NCI-H2227 (cell line): ENCODE data around the gene NACC1.

Experiments used
- DNase-seq: peaks from one replicate; lab custom pipeline; 2025; ENCODE audit not compliant: unreplicated experiment; lab: John Stamatoyannopoulos, UW

The NACC1 gene

GRCh38 chr19:13117772-13118423 lies at the start of gene NACC1:
Gene NACC1 (plus strand): TSS chr19:13118264. CDS start chr19:13135208, 16,944 bp downstream.
- DNase-seq: peak; percentile 91

DNA sequence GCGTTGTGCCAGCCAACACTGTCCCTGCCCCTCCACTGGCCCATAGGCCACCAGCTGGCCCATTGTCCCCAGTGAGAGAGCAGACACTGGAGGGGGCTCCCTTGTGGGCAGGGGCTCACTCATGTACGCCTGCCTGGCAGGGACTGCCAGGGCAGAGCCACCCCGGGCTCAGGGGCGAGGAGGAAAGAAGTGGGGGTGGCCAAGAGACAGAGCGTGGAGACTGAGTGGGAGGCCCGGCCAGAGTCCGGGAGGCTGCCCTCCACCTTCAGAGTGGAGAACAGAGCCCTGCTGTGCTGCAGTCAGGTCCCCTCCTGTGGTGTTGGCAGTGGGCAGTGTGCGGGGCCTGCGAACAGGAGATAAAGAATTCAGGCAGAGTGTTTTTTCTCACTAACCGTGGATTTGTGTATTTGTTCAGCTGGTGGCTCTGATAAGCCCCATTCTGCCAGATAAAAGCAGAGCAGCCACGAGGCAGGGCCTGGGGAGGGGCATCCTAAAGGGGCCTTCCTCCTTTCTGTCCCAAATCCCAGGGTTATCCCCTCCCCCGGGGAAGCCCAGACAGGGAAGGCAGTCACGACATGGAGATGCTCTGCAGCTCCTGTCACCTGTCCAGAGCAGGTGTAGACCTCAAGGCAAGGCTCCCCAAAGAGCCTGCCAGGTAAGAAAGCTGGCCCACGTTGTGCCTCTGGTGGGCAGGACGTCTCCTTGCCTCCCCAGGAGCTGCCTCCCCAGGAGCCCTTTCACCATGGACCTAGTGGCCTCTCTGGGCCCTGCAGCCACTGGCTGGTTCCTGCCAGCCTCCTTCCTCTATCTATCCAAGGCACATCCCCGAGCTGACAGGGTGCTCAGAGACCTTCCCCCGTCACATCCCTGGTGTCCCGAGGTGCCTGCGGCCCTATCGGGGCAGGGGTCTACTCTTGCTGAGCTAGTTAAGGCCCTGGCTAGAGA lies 48.4 kb upstream of the NACC1 start:
- DNase-seq: no peak

GRCh38 chr19:13070425-13071140 lies 47.5 kb upstream of the NACC1 start:
- DNase-seq: no peak

- DNase-seq: no peak
Observed at GRCh38 chr19:13071444-13072187, 46.4 kb upstream of the NACC1 start.

GRCh38 chr19:13072188-13072908 lies 45.7 kb upstream of the NACC1 start:
- DNase-seq: no peak

- DNase-seq: no peak
Observed at GRCh38 chr19:13073263-13073662, 44.8 kb upstream of the NACC1 start.

DNA sequence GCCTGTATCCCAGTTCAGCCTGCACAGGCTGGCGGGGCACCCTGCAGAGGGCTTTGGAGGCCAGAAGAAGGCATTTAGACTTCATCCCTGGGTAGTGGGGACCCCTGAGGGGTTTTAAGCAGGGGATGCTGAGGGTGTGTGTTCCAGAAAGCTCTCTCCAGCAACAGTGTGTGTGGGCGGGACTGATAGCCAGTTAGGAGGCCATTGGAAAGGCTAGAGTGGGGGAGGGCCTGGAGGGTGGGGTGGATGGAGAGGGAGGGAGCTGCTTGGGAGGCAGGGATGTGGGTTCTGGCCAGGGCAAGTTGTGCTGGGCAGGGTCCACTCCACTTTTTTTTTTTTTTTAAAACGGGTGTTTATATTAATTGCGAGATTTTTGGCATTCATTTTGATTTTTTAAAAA lies 43.7 kb upstream of the NACC1 start:
- DNase-seq: no peak

DNA sequence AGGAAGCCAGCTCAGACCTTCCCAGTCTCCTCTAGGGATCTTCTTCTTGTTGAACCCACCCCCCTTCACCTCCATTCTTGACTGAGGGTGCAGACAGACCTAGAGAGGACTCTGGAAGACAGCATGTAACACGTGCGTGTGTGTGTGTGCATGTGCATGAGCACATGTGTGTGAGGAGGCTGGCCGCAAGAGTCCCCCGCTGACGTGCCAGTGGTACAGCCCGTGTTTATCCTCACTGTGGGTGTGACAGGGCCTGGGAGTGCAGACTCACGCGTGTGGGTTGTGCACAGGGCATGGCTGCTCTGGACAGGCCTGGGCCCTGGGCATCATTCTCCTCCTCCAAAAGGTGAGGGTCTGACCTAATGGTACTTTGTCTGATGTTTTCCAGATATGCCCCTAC lies 41.7 kb upstream of the NACC1 start:
- no peak for DNase-seq

DNA sequence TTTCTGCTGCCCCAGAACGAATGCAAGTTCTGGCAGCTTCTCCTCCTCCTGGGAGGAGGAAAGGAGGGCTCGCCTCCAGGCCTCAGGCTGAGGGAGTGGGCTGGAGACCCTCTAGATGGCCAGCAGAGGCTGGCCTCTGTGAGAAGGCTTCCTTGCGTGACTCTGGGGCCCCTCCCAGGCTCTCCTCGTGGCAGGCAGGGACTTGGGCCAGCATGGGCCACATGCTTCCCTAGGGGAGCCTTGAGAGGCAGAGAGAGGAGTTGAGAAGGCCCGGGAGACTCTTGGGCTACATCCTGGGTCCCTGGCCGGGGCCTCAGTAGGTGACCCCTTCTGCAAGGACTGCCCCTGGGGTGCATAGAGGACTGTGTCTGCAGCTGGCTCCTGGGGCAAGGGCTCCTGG lies 41.3 kb upstream of the NACC1 start:
- DNase-seq: no peak

- DNase-seq: peak; percentile 23
Observed at GRCh38 chr19:13077240-13077639, 40.8 kb upstream of the NACC1 start.

- no peak for DNase-seq
Observed at GRCh38 chr19:13078381-13078780, 39.7 kb upstream of the NACC1 start.

- no peak for DNase-seq
Observed at GRCh38 chr19:13078897-13079541, 39.0 kb upstream of the NACC1 start.

- DNase-seq: no peak
Observed at GRCh38 chr19:13079542-13079986, 38.5 kb upstream of the NACC1 start.

DNA sequence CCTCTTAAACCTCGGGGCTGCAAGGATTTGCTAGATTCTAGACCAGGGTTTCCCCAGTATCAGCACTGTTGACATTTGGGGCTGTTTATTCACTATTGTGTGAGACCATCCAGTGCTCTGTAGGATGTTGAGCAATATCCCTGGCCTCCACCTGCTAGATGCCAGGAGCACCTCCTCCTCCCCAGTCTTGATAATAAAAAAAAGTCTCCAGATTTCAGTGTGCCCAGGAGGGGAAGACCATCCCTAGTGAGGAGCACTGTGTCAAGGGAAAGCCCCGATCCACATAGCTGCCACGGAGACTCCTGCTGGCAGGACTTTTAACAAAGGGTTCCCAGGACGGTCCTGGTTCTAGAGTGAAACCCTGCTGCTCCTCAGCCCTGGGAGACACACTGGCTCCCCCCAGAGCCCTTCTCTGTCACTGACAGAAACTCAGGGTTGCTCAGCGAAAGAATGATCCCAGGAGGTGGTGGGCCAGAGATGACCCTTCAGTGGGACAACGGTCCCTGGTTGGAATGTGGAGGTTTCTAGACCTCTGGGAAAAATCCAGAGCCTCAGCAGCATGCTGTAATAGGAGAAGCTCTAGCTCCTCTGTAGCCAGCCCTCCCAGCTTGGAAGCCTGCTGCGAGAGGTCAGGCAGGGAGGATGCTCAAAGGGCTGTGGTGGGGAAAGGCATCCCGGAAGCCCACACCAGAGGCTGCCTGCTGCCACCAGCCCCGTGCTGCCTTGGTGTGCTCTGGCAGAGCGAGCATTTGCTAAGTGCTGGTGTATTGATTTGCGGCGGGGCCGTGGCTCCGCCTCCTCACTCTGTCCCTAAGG lies 35.7 kb upstream of the NACC1 start:
- peak; percentile 80 for DNase-seq

DNA sequence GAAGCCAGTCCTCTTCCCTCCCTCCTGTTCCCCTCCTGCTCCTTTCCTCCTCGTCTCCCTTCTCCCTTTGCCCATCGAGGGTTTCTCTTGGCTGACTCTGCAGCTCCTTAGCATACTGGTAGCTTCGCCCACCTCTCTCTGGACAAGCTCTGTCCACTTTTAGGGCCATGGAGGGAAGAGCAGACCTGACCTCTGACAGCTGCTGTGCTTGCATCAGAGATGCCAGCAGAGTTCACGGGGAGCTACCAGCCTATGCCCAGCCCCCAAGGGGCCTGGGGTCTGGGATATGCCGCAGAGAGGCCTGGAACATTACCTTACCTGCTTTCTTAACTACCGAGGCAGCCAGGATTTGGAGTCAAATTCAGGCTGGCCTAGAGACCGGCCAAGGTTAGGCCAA lies 35.1 kb upstream of the NACC1 start:
- no peak for DNase-seq

DNA sequence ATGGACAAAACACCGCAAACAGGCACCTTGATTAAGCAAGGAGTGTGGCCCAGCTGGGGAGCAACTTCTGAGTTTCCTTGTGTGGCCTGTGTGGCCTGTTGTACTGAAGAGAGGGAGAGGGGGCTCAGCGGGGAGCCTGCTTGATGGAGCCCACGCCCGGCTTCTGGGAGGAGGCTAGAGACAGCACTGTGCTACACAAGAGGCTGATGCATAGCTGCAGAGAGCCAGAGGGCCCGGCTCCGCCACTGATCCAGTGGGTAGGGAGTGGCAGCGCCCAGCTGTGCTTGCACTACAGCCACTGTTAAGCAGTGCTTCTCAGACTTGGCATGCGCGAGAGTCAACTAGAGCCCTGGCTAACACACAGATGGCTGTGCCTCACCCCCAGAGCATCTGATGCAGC lies 34.4 kb upstream of the NACC1 start:
- DNase-seq: peak; percentile 28

GRCh38 chr19:13085666-13086065 lies 32.4 kb upstream of the NACC1 start:
- DNase-seq: no peak

DNA sequence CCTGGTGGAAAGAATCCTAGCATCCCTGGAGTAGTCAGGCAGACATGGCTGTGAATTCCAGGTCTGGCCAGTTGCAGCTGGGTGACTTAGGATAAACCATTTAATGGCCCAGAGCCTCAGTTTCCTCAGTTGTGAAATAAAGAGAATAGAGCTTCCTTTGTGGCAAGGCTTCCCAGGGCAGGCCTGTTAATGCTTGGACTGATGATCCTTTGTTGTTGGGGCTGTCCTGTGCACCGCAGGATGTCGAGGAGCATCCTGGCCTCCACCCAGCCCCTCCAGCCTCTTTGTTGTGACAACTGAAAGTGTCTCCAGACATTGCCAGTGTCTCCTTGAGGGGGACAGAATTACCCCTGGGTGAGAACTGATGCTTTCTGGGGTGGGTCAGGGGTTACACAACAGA lies 31.7 kb upstream of the NACC1 start:
- no peak for DNase-seq

DNA sequence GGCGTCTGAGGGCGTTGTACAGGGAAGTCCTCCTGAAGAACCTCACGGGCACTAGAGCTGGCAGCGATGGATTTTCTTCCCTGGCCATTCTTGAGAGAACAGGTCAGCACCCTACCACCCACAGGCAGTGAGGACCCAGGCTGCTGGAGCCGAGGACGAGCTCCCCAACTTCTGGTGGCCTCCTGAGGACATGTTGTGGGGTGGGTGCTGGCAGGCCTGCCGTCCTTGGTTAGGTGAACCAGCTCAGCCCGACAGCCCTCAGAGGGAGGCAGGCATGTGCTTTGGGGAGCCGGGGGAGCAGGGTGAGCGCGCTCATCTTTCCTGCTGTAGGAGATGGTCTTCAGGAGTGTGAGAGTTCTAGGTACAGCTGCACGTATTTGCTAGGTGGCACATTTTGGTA lies 30.8 kb upstream of the NACC1 start:
- no peak for DNase-seq
